Thyroid gland (tissue), 4 donors: ENCODE results near the gene ADAD2.

ENCODE experiments used
- POLR2A ChIP-seq, 2 donors: fragments of 450-650 bp; IDR thresholded peaks; one replicate each; pipeline ENCODE4 v1.6.1; 2017; ENCODE audit warnings: antibody characterized with exemption in 2 of 2, mild to moderate bottlenecking in 2 of 2, moderate library complexity in 1 of 2
- TF ChIP-seq, protein P1 (sequence below), 6 experiments: fragments of 200-600 bp in 3 of 6; fragments of 450-650 bp in 3 of 6; sonication (generic) in 3 of 6; IDR thresholded peaks; one replicate each; pipeline ENCODE4 v1.5.1; 2016 to 2019; ENCODE audit warnings: antibody characterized with exemption in 6 of 6, mild to moderate bottlenecking in 2 of 6, inconsistent platforms in 1 of 6, moderate library complexity in 1 of 6

- TF ChIP-seq, protein P1, sequence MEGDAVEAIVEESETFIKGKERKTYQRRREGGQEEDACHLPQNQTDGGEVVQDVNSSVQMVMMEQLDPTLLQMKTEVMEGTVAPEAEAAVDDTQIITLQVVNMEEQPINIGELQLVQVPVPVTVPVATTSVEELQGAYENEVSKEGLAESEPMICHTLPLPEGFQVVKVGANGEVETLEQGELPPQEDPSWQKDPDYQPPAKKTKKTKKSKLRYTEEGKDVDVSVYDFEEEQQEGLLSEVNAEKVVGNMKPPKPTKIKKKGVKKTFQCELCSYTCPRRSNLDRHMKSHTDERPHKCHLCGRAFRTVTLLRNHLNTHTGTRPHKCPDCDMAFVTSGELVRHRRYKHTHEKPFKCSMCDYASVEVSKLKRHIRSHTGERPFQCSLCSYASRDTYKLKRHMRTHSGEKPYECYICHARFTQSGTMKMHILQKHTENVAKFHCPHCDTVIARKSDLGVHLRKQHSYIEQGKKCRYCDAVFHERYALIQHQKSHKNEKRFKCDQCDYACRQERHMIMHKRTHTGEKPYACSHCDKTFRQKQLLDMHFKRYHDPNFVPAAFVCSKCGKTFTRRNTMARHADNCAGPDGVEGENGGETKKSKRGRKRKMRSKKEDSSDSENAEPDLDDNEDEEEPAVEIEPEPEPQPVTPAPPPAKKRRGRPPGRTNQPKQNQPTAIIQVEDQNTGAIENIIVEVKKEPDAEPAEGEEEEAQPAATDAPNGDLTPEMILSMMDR (IDR thresholded peaks at IDR 0.05), result no peak
- no peak for TF ChIP-seq POLR2A (IDR thresholded peaks at IDR 0.05)
Observed at GRCh38 chr16:84153660-84154214, 37.2 kb upstream of the ADAD2 start.
